Hematopoietic multipotent progenitor cell treated with erythropoietin and hydrocortisone succinate and interleukin-3 and kit ligand, for 17 days (in vitro differentiated cells): ENCODE data around the gene NAV2.
"Not testable (repeated sequence)": the region's sequence is repeated elsewhere in the genome, so short reads cannot be mapped to it uniquely, and the experiment has no call there.

ENCODE experiments used
- DNase-seq: peaks from one replicate; pipeline ENCODE4 v3.0.0-alpha.2; 2015; ENCODE audit warnings: low spot score

The NAV2 gene

GRCh38 chr11:20003351-20003750 lies 290.7 kb downstream of the NAV2 start:
- DNase-seq = no peak

DNA sequence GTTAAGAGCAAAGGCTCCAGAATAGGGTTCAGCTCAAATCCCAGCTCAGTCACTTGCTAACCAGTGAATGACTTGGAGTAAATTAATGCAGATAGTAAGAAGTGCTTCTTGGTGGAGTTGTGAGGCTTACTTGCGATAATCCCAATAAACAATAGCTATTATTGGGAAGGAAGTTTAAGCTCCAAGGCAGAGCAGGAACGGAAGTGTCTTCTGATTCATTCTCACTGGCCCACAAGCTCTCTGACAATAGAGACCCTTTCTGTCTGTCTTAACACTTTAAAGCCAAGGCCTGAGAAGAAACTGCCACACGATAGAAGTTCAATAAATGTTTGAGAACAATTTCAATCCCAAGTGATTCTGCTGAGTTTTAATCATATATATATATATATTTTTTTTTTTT lies 292.2 kb downstream of the NAV2 start:
- no peak for DNase-seq

GRCh38 chr11:20005747-20006146 lies 293.1 kb downstream of the NAV2 start:
- DNase-seq = no peak

GRCh38 chr11:20006618-20007017 lies 294.0 kb downstream of the NAV2 start:
- not testable (repeated sequence) for DNase-seq

DNA sequence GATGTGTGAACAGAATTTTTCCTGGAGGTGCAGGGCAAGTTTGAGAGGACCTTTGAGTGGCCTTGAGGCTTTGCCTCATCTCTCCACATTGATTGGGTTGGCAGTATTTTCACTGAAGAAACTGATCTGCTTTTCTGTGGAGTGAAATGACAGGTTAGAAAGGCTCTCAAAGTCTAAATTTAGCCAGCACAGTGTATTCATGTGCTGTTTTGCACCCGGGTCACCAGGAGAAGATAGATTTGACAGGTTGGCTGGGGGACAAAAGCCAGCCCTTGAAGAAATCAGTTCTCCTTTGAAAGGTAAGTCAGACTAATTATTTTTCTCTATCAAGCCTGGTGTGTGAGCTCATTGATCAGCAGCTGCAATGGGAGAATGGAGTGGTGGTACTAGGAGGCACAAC lies 294.7 kb downstream of the NAV2 start:
- DNase-seq = no peak

- DNase-seq = no peak
These were observed 295.7 kb downstream of the NAV2 start for GRCh38 chr11:20008190-20008870.

- DNase-seq = no peak
These were observed 296.4 kb downstream of the NAV2 start for GRCh38 chr11:20008871-20009644.

GRCh38 chr11:20010156-20010850 lies 297.7 kb downstream of the NAV2 start:
- no peak for DNase-seq

GRCh38 chr11:20010851-20011225 lies 298.2 kb downstream of the NAV2 start:
- no peak for DNase-seq

- DNase-seq = no peak
These were observed 298.8 kb downstream of the NAV2 start for GRCh38 chr11:20011307-20011951.

GRCh38 chr11:20013346-20014066 lies 300.9 kb downstream of the NAV2 start:
- no peak for DNase-seq

- no peak for DNase-seq
These were observed 301.4 kb downstream of the NAV2 start for GRCh38 chr11:20014067-20014402.

- no peak for DNase-seq
These were observed 302.5 kb downstream of the NAV2 start for GRCh38 chr11:20015101-20015500.

DNA sequence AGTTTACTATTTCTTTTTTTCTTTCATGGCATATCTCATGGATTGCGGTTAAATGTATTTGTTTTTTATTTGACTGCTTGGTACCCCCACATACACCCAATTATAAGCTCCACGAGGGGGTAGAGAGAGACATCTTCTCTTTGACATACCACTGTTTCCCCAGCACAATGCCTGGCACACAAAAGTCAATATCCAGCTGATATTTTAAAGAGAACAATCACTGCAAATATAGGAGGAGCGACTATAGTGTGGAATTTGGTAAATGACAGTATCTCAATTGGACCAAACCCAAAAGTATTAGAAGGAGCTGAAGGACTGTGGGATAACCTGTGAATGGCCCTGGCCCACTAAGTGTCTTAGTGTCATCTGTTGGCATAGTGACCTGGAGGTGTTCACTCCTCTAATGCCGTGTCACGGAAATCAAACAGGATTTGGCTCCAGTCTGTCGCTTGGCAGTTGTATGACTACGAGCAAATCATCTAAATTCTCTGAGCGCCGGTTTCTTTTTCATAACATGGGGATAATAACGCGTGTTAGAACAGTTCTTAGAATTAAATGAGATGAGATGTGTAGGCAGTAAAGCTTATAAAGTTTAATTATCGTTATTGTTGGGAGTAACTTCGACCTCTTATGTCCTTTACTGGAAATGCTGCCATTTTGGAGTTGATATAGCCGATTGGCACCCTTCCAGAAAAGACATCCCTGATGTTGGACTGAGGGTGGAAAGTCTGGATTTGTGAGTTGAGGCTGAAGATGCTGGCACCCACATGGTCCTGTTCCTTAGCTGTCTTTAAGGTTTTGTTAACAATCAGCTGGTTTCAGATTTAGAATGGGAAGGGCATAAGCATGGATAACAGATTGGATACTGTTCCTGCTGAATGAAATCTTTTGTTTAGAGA lies 303.1 kb downstream of the NAV2 start:
- no peak for DNase-seq

GRCh38 chr11:20016526-20016925 lies 303.9 kb downstream of the NAV2 start:
- DNase-seq = no peak

DNA sequence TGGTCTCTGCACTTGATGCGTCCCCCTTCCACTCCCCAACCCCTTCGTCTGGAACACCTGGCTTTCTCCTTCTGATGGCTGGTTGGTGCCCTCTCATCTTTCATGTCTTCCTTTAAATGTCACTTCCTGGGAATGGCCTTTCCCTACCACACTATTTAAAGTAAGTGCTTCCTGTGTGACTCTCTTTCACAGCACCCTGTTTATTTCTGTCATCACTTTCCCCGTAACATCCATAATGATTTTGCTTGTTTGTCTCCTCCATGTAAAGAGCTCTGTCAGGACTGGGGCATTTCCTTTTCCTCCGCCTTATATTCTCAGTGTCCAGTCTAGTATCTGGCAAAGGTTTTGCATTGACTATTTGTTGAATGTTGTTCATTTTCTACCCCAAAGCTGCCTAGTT lies 304.7 kb downstream of the NAV2 start:
- no peak for DNase-seq

- no peak for DNase-seq
These were observed 307.6 kb downstream of the NAV2 start for GRCh38 chr11:20020198-20020597.

- DNase-seq = no peak
These were observed 308.1 kb downstream of the NAV2 start for GRCh38 chr11:20020716-20021115.

- DNase-seq = no peak
These were observed 308.6 kb downstream of the NAV2 start for GRCh38 chr11:20021212-20021611.

DNA sequence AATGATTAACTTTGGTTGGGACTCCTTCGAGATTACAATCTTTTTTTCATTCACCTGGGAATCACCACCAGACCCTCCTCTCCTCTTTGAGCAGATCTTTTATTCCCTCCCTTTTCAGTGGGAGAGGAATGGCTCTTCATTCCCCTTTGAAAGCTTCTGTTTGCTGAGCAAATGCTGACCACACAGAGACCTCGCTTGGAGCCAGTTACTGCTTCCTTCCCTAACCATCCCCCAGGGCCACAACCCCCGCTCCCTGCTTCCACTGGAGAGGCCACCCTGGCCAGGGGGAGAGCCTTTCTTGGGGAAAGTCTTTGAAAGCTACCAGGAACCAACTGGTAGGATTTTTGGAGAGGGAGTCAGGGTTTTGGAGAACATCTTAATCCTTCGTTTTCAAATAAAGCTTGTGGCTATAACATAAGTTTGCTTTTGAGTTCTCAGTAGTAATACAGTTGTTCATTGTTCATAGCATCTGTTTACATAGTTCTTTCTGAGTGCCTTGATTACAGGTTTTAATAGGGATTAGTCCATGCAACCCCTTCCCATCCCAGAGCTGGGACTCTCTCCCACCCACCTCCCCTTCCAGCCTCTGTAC lies 309.2 kb downstream of the NAV2 start:
- no peak for DNase-seq
